OCI-LY1 (cell line): ENCODE data around the gene TMEM132C.

ENCODE experiments used
- H2AFZ ChIP-seq: fragments of 200-600 bp; sonication (generic), shearing (Covaris generic); 2 replicates; pipeline ENCODE4 v1.6.0; 2014; ENCODE audit warnings: antibody characterized with exemption, mild to moderate bottlenecking, low read length
- H3F3A ChIP-seq: fragments of 200-600 bp; sonication (generic), shearing (Covaris generic); 2 replicates; pipeline ENCODE4 v1.6.0; 2014; ENCODE audit warnings: mild to moderate bottlenecking, antibody characterized with exemption, low read length, moderate library complexity; ENCODE audit not compliant: insufficient read depth
- H3K27ac ChIP-seq: fragments of 200-600 bp; sonication (generic); 2 replicates; pipeline ENCODE4 v1.5.1; 2014; ENCODE audit warnings: low read length, mixed run types, mild to moderate bottlenecking, low read depth; ENCODE audit not compliant: poor library complexity, severe bottlenecking
- H3K27me3 ChIP-seq: fragments of 200-600 bp; sonication (generic); 2 replicates; pipeline ENCODE4 v1.6.0; 2014; ENCODE audit warnings: antibody characterized with exemption, mild to moderate bottlenecking, low read length, moderate library complexity; ENCODE audit not compliant: insufficient read depth
- H3K36me3 ChIP-seq: fragments of 200-600 bp; sonication (generic); 2 replicates; pipeline ENCODE4 v1.6.1; 2014; ENCODE audit warnings: mild to moderate bottlenecking, antibody characterized with exemption, low read length, moderate library complexity, mixed read lengths; ENCODE audit not compliant: insufficient read depth
- H3K4me1 ChIP-seq: fragments of 200-600 bp; sonication (generic); 2 replicates; pipeline ENCODE4 v1.5.1; 2014; ENCODE audit warnings: mild to moderate bottlenecking, low read length, moderate library complexity; ENCODE audit not compliant: insufficient read depth, severe bottlenecking
- H3K4me2 ChIP-seq: fragments of 200-600 bp; sonication (generic), shearing (Covaris generic); 2 replicates; pipeline ENCODE4 v1.6.1; 2014; ENCODE audit warnings: low read length
- H3K4me3 ChIP-seq: fragments of 200-600 bp; sonication (generic); 2 replicates; pipeline ENCODE4 v1.5.1; 2014; ENCODE audit warnings: low read length, low read depth, mild to moderate bottlenecking, mixed read lengths; ENCODE audit not compliant: poor library complexity, severe bottlenecking
- H3K79me2 ChIP-seq: fragments of 200-600 bp; shearing (Covaris generic); 2 replicates; pipeline ENCODE4 v1.6.1; 2016; ENCODE audit warnings: mixed run types, low read length, mixed read lengths; ENCODE audit not compliant: insufficient read depth
- H3K9ac ChIP-seq: fragments of 200-600 bp; sonication (generic), shearing (Covaris generic); 2 replicates; pipeline ENCODE4 v1.6.1; 2014; ENCODE audit warnings: mild to moderate bottlenecking, low read length, mixed read lengths
- H3K9me2 ChIP-seq: fragments of 200-600 bp; sonication (generic), shearing (Covaris generic); 2 replicates; pipeline ENCODE4 v1.6.1; 2014; ENCODE audit warnings: low read depth, mild to moderate bottlenecking, low read length, mixed read lengths
- H3K9me3 ChIP-seq: fragments of 200-600 bp; shearing (Covaris generic); 2 replicates; pipeline ENCODE4 v1.6.1; 2014; ENCODE audit warnings: low read length, mixed read lengths
- H4K20me1 ChIP-seq: fragments of 200-600 bp; sonication (generic), shearing (Covaris generic); 2 replicates; pipeline ENCODE4 v1.6.0; 2016; ENCODE audit warnings: mild to moderate bottlenecking, low read length; ENCODE audit not compliant: insufficient read depth
- CTCF ChIP-seq: fragments of 200-600 bp; sonication (generic), shearing (Covaris generic); IDR thresholded peaks from 2 replicates; pipeline ENCODE4 v1.5.1; 2017; ENCODE audit warnings: mild to moderate bottlenecking, antibody characterized with exemption, low read length, moderate library complexity, mixed read lengths
- EZH2 ChIP-seq: fragments of 200-600 bp; sonication (generic), shearing (Covaris generic); IDR thresholded peaks from 2 replicates; pipeline ENCODE4 v1.8.0; 2017; ENCODE audit warnings: borderline replicate concordance, mixed run types, mild to moderate bottlenecking, antibody characterized with exemption, low read length, moderate library complexity, mixed read lengths

The TMEM132C gene

GRCh38 chr12:128594521-128594920 lies 327.6 kb downstream of the TMEM132C start:
- no peak overlapping the region for H2AFZ ChIP-seq
- H3K36me3 ChIP-seq: no peaks in the 10 kb centered on the region
- no peaks in the 10 kb centered on the region for H3K4me1 ChIP-seq
- H3F3A ChIP-seq: no peaks in the 10 kb centered on the region
- H3K9me2 ChIP-seq: no peaks in the 10 kb centered on the region
- no peak overlapping the region for H3K9ac ChIP-seq
- no peaks in the 10 kb centered on the region for H3K9me3 ChIP-seq
- H3K79me2 ChIP-seq: no peaks in the 10 kb centered on the region
- H4K20me1 ChIP-seq: no peaks in the 10 kb centered on the region
- H3K27ac ChIP-seq: no peak overlapping the region
- no peak overlapping the region for H3K4me3 ChIP-seq
- no peaks in the 10 kb centered on the region for H3K27me3 ChIP-seq
- TF ChIP-seq EZH2: no peak
- TF ChIP-seq CTCF: no peak
- no peak overlapping the region for H3K4me2 ChIP-seq

DNA sequence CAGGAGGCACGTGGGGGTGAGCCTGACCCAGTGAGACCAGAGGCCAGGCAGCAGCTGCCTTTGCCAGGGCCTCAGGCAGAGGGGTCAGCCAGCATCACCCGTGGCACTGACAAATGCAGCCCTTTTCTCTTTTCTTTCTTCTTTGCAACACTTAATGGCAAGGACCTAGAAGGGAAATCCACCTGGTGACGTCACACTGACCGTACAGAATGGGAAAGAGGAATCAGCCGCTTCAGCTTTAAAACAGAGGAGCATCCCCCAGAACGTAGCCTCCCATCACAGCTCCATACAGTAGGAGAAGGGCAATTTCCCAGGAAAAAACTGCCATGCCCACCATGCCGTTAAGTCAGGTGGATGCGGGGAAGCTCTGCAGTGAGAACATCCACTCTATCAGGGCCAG lies 328.6 kb downstream of the TMEM132C start:
- Histone ChIP-seq H3K4me1 (no peaks in the 10 kb centered on the region), H3K4me2 (no peak overlapping the region), H4K20me1 (no peaks in the 10 kb centered on the region), H3K9ac (no peak overlapping the region), H3K27ac (no peak overlapping the region), H3K9me3 (no peaks in the 10 kb centered on the region), H2AFZ (no peak overlapping the region), H3K36me3 (no peaks in the 10 kb centered on the region), H3K9me2 (no peaks in the 10 kb centered on the region), H3K79me2 (no peaks in the 10 kb centered on the region), H3K27me3 (no peaks in the 10 kb centered on the region), H3K4me3 (no peak overlapping the region), H3F3A (no peaks in the 10 kb centered on the region)
- TF ChIP-seq EZH2 (no peak), CTCF (no peak)

GRCh38 chr12:128600886-128601285 lies 333.9 kb downstream of the TMEM132C start:
- Histone ChIP-seq H3F3A (no peaks in the 10 kb centered on the region), H4K20me1 (no peaks in the 10 kb centered on the region), H3K9me2 (no peaks in the 10 kb centered on the region), H3K79me2 (no peaks in the 10 kb centered on the region), H3K9ac (no peak overlapping the region), H3K27me3 (no peaks in the 10 kb centered on the region), H2AFZ (no peak overlapping the region), H3K4me2 (no peak overlapping the region), H3K4me3 (no peak overlapping the region), H3K36me3 (no peaks in the 10 kb centered on the region), H3K9me3 (no peaks in the 10 kb centered on the region), H3K4me1 (no peaks in the 10 kb centered on the region), H3K27ac (no peak overlapping the region)
- TF ChIP-seq CTCF (no peak), EZH2 (no peak)
